Osteoblast (primary cell): ENCODE data around the gene ZNF148. TPM values are rescaled to one million over a fixed set of nuclear protein-coding genes. Genes with fewer than 3 reads are reported as not detected.

Experiments
- DNase-seq: peaks from one replicate; pipeline ENCODE4 v3.0.0; 2011; ENCODE audit warnings: low spot score, mixed read lengths; ENCODE audit not compliant: insufficient read length; ENCODE audit errors: missing footprints
- H2AFZ ChIP-seq: 2 replicates; pipeline ENCODE4 v1.6.0; 2011; ENCODE audit warnings: mild to moderate bottlenecking, low read length
- H3K27ac ChIP-seq: 2 replicates; pipeline ENCODE4 v1.5.1; 2011; ENCODE audit warnings: mild to moderate bottlenecking, low read depth, low read length, moderate library complexity
- H3K27me3 ChIP-seq: 2 replicates; pipeline ENCODE4 v1.6.0; 2012; ENCODE audit warnings: mild to moderate bottlenecking, control low read depth, inconsistent platforms, low read length, moderate library complexity; ENCODE audit not compliant: insufficient read depth
- H3K36me3 ChIP-seq: 2 replicates; pipeline ENCODE4 v1.5.1; 2011; ENCODE audit warnings: mild to moderate bottlenecking, low read length, control low read depth, moderate library complexity; ENCODE audit not compliant: insufficient read depth
- H3K4me1 ChIP-seq: 2 replicates; pipeline ENCODE4 v1.5.1; 2011; ENCODE audit warnings: mild to moderate bottlenecking, low read length, control low read depth, moderate library complexity; ENCODE audit not compliant: insufficient read depth
- H3K4me2 ChIP-seq: 2 replicates; pipeline ENCODE4 v1.6.0; 2011; ENCODE audit warnings: mild to moderate bottlenecking, low read length; ENCODE audit not compliant: insufficient read depth
- H3K4me3 ChIP-seq: fragments of 200-600 bp; sonication (generic); 3 replicates; pipeline ENCODE4 v1.5.1; 2012; ENCODE audit warnings: mild to moderate bottlenecking, low read length, inconsistent platforms; ENCODE audit not compliant: insufficient read depth
- H3K79me2 ChIP-seq: 2 replicates; pipeline ENCODE4 v1.6.0; 2012; ENCODE audit warnings: mild to moderate bottlenecking, low read length, control low read depth, inconsistent platforms; ENCODE audit not compliant: insufficient read depth
- H3K9me3 ChIP-seq: 2 replicates; pipeline ENCODE4 v1.5.1; 2011; ENCODE audit warnings: low read depth, low read length, control low read depth
- H4K20me1 ChIP-seq: 2 replicates; pipeline ENCODE4 v1.6.0; 2012; ENCODE audit warnings: mild to moderate bottlenecking, low read length, control low read depth; ENCODE audit not compliant: insufficient read depth
- total RNA-seq: library from RNA; depleted of rRNA; stranded (reverse); fragments of >200 nt; gene quantifications from 2 replicates; pipeline ENCODE4 v1.2.3, GENCODE V29; 2012
- TF ChIP-seq, protein P1 (sequence below): IDR thresholded peaks from 2 replicates; pipeline ENCODE4 v1.5.1; 2011; ENCODE audit warnings: mild to moderate bottlenecking, low read depth, low read length, moderate library complexity; ENCODE audit errors: extremely low read depth

ZNF148 gene
- total RNA-seq, 1 donor: 38.4 TPM

DNA sequence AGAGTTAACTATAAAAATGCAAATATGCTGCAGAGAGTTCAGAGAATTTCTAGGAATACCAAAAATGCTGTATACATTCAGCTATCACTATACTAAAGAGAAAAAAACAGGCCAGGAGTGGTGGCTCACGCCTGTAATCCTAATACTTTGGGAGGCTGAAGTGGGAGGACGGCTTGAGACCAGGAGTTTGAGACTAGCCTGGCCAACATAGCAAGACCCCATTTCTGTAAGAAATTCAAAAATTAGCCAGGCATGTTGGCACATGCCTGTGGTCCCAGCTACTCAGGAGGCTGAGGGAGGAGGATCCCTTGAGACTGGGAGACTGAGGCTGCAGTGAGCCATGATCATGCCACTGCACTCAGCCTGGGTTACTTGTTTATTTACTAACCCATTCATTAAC is 87.9 kb downstream of the ZNF148 start:
- H3K4me1 ChIP-seq: no peaks in the 10 kb centered on the region
- peaks cover 14% of the 10 kb centered on the region for H4K20me1 ChIP-seq
- H3K36me3 ChIP-seq: peaks cover 4% of the 10 kb centered on the region
- DNase-seq: no peak
- H3K4me3 ChIP-seq: no peak overlapping the region
- no peaks in the 10 kb centered on the region for H3K9me3 ChIP-seq
- H2AFZ ChIP-seq: no peak overlapping the region
- H3K79me2 ChIP-seq: peaks cover 64% of the 10 kb centered on the region
- no peaks in the 10 kb centered on the region for H3K27me3 ChIP-seq
- no peak overlapping the region for H3K27ac ChIP-seq
- TF ChIP-seq, protein P1, sequence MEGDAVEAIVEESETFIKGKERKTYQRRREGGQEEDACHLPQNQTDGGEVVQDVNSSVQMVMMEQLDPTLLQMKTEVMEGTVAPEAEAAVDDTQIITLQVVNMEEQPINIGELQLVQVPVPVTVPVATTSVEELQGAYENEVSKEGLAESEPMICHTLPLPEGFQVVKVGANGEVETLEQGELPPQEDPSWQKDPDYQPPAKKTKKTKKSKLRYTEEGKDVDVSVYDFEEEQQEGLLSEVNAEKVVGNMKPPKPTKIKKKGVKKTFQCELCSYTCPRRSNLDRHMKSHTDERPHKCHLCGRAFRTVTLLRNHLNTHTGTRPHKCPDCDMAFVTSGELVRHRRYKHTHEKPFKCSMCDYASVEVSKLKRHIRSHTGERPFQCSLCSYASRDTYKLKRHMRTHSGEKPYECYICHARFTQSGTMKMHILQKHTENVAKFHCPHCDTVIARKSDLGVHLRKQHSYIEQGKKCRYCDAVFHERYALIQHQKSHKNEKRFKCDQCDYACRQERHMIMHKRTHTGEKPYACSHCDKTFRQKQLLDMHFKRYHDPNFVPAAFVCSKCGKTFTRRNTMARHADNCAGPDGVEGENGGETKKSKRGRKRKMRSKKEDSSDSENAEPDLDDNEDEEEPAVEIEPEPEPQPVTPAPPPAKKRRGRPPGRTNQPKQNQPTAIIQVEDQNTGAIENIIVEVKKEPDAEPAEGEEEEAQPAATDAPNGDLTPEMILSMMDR: no peak
- H3K4me2 ChIP-seq: no peak overlapping the region

DNA sequence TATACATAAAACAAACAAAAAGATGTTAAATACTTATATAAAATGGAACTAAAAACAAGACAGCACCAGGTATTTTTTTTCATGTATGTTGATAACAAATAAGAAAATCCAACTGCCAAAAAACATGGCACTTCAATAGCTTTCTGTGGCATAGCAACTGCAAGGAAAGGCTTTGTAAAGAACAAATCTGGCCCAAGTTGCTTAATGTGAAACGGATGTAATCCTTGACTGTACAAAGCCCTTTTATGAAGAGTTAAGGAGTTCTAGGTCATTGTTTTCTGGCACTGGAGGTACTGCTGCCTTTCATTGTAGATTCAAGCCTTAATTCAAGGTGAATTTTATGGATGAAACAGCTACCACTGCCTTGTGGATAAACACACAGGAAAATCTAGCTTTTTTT is 93.7 kb downstream of the ZNF148 start:
- TF ChIP-seq, protein P1: no peak
- H3K27ac ChIP-seq: no peak overlapping the region
- no peaks in the 10 kb centered on the region for H3K9me3 ChIP-seq
- H3K27me3 ChIP-seq: no peaks in the 10 kb centered on the region
- no peak overlapping the region for H3K4me2 ChIP-seq
- H3K4me3 ChIP-seq: no peak overlapping the region
- peaks cover 2% of the 10 kb centered on the region for H3K4me1 ChIP-seq
- H4K20me1 ChIP-seq: peaks cover 4% of the 10 kb centered on the region
- peaks cover 20% of the 10 kb centered on the region for H3K79me2 ChIP-seq
- no peak overlapping the region for H2AFZ ChIP-seq
- H3K36me3 ChIP-seq: no peaks in the 10 kb centered on the region
- no peak for DNase-seq

DNA sequence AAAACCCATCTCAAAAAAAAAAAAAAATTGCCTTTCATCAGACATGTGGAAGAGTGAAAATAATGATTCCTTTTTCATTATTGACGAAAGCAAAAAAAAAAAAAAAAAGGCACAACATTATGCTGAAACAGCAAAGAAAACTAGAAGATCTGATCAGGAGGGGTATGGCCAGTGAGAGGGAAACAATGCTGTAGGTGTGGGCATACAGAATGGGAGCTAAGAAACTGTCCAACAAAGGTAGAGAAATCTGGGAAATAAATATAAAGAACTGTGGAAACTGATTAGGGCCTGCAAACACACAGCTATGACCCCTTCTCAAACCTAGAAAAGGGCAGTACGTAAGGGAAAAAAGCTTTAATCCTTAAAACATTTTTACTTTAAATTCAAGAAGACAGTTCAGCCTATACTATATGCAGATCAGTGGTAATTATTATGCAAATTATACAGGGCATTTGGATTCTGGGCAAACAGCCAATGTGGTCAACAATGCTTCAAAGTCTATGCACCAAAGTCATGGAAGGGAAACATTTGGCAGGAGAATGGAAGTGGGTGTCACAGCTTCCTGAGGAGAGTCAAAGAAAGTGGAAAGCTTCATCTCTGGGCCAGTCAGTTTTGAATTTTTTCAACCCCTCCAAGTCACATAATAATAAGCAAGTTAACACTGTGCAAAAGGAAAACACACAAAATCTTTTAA is 94.3 kb downstream of the ZNF148 start:
- H4K20me1 ChIP-seq: peaks cover 4% of the 10 kb centered on the region
- no peak overlapping the region for H3K4me2 ChIP-seq
- no peak overlapping the region for H2AFZ ChIP-seq
- TF ChIP-seq, protein P1: no peak
- peaks cover 17% of the 10 kb centered on the region for H3K79me2 ChIP-seq
- H3K27ac ChIP-seq: no peak overlapping the region
- no peaks in the 10 kb centered on the region for H3K27me3 ChIP-seq
- peaks cover 2% of the 10 kb centered on the region for H3K36me3 ChIP-seq
- H3K4me3 ChIP-seq: no peak overlapping the region
- DNase-seq: no peak
- H3K9me3 ChIP-seq: no peaks in the 10 kb centered on the region
- H3K4me1 ChIP-seq: peaks cover 2% of the 10 kb centered on the region

DNA sequence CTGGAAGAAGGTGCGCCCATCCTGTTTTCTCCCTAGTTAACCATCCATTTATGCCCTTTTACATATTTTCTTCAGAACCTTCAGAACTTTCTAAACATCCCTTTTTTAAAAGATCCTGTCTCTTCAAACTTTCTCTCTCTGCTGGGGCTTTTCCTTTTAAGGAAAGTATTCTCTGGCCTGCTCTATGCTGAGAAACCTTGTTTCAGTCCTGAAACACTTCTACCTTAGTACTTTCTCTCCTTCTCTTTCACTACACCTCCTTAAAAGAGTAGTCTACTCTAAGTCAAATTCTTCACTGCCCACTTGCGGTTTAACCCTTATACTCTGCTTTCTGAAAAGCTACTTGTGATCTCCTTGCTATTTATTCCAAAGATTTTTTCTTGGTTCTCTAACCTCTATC is 97.0 kb downstream of the ZNF148 start:
- no peak for DNase-seq
- no peaks in the 10 kb centered on the region for H3K27me3 ChIP-seq
- H2AFZ ChIP-seq: no peak overlapping the region
- no peaks in the 10 kb centered on the region for H3K9me3 ChIP-seq
- TF ChIP-seq, protein P1: no peak
- peaks cover 2% of the 10 kb centered on the region for H3K4me1 ChIP-seq
- no peak overlapping the region for H3K27ac ChIP-seq
- peaks cover 3% of the 10 kb centered on the region for H3K36me3 ChIP-seq
- H3K4me3 ChIP-seq: no peak overlapping the region
- no peak overlapping the region for H3K4me2 ChIP-seq
- H3K79me2 ChIP-seq: peaks cover 11% of the 10 kb centered on the region
- peaks cover 4% of the 10 kb centered on the region for H4K20me1 ChIP-seq
